GM04504 (cell line): ENCODE results near the gene DUSP10.
A peak's percentile ranks its signal among the peaks of the same experiment; 100 is the strongest.

Experiments
- DNase-seq: peaks from one replicate; pipeline ENCODE4 v3.0.0-alpha.2; 2012; ENCODE audit warnings: low read depth

The DUSP10 gene

GRCh38 chr1:221732052-221732451 is 9.8 kb downstream of the DUSP10 start:
- no peak for DNase-seq

DNA sequence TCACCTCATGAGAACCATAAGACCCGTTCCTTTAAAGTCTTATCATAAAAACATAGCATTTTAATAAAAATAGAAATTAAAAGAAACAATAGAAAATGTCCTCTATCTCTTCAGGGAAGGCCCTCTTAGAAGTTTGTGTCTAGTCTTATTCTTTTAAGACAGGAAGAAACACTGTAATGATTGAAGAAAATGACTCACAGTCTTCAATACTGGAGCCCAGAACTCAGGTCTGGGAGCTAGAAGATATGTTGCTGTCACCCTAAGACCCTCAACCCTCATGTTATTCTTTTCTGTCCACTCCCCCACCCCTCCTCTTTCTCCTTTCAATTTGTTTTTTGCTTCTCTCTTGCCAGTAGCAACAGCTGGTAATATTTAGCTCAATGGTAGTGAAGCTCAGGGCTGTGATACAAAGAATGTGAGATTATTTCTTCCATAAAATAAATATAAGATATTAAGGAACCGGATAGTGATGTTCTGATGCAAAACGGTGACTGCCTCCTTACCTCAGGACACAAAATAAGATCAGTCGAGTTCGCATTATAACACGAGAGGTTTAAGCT is 12.0 kb downstream of the DUSP10 start:
- no peak for DNase-seq

DNA sequence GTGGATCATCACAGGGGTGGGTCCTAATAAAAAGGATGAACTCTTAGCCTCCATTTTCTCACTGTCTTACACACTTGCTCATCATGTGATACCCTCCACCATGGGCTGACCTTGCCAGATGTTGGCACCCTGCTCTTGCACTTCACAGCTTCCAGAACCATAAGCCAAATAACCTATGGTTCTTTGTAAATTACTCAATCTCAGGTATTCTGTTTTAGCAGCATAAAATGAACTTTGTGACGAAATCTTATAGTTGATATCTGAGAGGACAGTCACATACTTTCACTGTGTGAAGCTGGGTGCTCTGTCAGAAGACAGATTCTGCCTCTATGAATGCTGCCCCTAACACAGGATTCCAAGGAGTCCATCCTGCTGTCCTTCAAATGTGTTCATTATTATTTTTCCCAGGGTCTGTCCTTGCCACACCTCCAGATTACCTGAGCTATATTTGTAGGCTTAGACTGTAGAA is 13.8 kb downstream of the DUSP10 start:
- no peak for DNase-seq

DNA sequence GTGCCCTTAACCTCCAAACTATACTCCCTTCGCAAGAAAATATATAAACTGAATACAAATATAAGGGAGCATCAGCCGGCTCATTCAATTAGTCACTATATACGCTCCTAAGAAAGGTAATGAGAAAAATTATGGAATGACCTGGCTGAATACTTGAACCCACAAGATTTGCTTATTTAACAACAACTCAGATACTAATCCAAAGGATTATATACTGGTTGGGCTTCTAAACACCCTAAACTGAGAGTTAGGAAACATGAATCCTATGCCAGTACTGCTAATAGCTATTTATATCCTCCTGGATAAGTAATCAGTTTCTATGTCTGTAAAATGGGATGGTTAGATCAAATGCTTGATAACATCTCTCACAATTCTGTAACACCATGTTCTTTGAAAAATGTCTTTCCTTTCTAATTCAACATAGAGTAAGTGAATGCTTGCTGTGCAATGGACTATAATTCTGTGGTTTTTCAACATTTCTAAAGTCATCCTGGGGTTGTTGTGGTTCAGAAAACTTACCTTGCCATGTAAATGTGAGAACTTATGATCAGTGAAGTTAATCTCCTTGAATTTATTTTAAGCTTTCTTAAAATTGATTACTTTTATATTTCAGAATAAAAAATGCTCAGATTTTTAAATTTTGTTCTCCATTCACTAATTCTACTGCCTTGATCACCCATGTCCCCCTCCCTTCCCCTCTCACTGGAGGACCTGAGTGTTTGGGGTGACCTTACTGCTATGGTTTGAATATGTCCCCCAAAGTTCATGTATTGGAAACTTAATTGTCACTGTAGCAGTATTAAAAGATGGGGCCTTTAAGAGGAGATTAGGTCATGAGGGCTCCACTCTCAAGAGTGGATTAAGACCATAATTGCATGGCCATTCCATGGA is 14.5 kb downstream of the DUSP10 start:
- no peak for DNase-seq

DNA sequence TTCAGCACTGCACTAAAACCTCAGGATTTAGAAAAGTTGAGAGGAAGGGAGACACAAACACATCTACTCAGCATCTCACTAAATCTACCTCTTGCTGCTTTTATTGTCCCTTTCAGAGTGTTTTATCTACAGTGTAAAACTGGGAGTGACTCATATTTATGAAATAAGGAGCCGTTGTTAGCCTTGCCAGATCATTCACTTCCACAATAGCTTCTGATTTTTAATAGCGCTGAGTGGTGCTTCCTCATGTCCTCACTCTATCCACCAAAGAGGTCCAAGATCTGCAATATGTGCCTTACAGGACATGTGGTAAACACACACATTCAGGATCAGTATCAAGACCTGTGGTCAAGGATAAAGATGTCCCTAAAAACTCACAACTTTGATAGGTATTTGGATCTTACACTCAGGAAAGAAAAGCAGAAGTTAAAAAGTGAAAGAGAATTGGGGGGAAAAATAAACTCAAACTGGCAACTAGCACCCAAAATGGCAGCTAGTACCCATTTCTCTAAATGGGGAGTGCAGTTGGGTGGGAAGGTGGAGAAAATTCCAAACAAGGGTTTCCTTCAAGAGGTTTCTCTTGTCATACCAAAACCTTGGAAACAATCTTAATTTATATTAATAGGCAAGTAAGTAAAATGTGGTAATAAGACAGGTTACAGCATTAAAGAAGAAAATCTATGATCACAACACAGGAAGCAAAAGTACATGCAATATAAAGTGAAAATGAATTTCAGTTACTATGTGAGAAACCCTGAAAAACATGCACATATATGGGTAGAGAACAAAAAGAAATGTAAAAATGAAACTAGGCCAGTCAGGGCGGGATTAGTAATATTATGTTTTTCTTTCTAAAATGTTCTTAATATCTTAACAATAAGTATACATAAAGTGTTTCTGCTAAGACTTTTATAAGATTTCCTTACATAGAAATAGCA is 15.9 kb downstream of the DUSP10 start:
- DNase-seq = no peak

DNA sequence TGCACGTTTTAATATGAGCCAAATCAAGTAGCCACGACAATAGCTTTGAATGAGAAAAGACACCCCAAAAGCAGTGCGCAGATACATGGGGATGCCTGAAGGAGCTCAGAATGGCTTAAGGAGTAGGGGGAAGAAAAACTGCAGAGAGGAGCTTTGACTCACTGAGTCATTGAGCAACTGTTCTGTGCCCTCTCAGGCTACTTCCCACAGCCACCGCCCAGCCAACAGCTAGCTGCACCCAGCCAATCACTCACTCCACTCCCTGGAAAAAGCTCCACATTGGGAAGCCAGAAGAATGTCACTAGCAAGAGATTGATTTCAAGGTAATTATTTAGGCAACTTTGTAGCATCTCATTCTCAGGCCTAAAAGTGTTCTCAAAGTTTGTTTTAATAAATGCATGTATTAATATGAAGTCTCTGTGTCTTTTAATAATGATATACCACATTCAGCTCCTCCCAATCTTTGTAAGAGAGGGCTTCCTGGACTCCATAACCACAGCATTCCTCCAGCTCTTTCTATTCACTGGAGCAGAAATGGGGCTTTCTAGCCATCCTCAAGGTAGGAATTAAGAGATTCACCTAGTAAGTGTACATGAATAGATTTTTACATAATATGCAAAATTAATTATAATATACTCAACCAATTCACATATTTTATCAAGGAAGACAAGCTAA is 16.8 kb downstream of the DUSP10 start:
- no peak for DNase-seq

GRCh38 chr1:221723848-221724236 is 18.0 kb downstream of the DUSP10 start:
- no peak for DNase-seq

DNA sequence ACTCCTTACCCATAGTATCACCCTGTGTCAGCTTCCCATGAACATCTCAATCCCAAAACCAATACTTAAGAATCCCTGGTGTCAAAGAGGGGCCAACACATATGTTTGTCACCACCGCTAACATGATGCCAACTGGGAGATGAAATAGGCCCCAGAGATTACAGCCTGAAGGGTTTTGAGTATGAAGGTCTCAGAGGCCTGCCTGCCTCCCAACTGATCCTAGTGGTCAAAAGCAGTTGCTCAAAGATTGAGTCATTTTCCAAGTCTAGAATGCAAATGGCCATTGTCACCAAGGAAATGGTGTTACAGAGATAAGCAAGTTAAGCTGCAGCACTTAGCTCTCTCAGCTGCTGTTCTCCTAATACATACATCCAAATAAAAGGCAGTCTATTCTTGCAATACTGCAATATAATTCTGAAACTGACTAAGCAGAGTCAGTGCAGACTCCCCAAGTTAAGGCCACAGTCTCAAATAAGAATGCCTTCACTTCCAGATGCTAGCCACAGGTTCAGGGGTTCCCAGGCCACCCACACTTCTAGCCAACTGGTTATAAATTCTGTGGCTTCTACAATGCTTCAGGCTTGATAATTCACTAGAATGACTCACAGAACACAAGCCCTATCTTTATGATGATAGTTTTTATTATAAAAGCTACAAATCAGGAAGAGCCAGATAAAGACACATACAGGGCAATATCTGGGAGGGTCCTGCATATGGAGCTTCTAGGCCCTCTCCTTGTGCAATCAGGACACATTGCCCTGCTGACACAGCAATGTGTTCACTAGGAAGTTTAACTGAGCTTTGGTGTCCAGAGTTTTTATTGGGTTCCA is 18.7 kb downstream of the DUSP10 start:
- no peak for DNase-seq

DNA sequence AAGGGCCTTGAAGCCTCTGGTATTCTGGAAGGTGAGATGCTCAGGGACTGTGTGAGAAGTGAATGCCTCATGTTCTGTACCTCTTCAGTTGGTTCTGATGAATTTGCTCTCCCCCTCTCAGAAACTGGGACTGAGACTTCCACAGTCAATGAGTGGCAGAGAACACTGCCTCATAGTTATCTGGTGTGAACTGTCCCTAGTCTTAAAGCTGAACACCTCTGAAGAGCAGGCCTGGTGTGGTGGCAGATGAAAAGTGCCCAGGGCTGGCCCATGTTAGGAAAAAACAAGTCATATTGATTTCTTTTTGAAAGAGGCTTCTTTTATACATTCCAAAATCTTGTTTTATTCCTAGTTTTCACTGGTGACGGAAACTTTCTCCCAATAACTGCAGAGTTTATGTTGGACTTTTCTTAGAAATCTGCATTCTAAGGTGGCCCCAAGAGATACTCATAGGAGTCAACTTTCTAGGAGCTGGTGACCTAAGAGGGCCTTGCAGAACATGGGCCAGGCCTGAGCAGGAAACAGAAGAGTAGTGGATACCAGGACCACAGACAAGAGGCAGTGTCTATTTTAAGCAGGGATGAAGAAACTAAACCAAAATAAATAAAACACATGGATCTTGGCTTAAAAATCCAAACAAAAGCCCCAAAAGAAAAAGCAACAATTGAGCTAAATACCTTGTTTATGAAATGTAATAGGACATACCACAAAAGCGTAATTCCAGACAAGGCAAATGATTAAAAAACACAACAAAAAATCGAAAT is 19.5 kb downstream of the DUSP10 start:
- DNase-seq = no peak

GRCh38 chr1:221720545-221720944 is 21.3 kb downstream of the DUSP10 start:
- DNase-seq = no peak

- DNase-seq = no peak
Observed at GRCh38 chr1:221719987-221720386, 21.9 kb downstream of the DUSP10 start.

DNA sequence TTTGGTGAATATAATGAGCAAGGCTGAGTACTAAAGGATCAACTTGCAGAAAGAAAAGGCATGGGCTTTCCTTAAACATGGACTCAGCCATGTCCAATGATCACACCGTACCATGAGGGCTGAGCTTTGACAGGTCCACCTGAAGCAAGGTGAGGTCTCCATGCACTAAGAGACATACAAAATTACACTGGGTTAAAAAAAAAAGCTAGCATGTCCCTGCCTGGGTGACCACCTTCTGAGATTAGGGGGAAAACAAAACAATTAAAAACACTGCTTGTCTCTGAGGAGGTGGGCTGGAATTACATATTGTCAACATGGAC is 22.7 kb downstream of the DUSP10 start:
- no peak for DNase-seq

- DNase-seq = peak; percentile 91
Observed at GRCh38 chr1:221718381-221719277, 23.3 kb downstream of the DUSP10 start.

DNA sequence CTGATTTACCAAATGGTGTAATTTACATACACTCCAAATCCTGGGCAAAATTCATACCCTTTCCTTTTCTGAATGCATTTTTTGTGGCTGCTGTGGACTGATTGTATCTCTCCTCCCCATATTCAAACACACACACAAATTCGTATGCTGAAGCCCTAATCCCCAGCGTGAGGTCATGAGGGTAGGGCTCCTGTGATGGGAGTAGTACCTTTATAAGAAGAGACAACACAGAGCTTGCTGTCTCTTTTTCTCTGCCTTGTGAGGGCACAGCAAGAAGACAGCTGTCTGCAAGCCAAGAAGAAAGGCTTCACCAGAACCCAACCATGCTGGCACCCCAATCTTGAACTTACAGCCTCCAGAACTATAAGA is 24.4 kb downstream of the DUSP10 start:
- no peak for DNase-seq

DNA sequence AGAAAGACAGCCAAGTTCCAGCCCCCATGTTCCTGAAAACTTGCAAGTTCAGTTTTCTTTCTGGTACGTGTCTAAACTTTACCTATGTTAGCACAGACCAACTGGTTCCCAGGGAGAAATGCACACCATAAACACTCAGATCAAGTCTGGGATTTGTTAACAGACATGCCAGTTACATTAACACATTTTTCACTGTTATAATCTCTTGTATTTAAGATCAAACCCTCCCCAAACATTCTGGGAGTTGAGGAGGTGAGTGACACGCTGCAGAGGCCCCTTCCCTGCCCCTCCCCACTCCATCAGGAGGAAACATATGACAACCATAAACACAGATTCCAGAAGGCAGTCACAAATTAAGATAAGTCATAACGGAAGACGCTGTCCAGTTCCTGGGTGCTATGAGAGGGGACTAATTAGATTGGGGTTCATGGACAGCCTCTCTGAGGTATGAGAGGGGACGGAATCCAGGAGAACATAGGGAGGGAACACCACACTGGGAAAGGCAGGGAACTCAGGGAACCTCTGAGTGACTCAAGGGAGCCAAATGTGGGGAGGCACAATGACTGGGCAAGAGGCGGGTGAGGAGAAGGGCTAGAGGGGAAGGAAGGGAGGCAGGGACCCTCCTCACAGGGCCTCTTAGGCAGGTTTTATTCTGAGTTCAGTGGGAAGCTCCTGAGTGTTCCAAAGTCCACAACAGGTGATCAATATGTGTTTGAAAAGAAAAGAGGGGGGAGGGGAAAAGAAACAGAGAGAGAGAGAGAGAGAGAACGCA is 25.0 kb downstream of the DUSP10 start:
- no peak for DNase-seq

DNA sequence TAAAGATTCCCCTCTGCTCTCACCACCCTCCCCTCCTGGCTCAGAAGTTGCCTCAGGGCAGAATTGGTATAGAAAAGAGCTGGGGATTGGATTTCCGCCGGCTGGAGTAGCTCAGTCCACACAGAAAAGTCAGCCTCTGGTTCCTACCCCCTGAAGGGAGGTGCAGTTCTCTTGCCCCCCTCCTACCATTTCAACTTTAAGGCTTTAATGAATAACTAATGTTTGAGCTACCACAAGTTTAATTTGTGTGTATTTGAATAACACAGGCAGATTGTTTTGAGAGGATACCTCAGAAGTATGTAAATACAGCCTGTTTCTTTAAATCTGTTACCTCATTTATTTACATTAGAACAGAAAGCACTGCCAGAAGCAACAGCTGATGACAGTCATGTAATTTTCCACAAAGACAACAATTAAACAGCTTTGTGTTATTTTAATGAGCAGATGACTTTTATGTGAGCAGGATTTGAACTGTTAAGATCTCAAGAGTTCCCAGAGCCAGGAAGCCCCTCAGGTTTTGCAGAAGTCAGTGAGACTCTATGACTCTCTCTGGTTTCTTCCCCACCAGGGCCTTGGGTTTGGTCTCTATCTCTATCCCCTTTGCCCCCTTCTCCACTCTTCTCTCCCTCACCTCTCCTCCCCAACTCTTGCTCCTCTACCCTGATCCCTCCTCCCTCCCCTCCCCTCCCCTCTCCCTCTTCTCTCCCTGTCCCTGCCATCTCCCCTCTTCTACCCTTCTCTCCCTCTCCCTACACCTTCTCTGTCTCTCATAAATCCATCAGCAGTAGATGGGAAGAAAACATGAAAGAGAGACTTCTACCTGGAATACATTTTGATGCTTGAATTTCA is 26.3 kb downstream of the DUSP10 start:
- DNase-seq = no peak

- no peak for DNase-seq
Observed at GRCh38 chr1:221714227-221715152, 27.4 kb downstream of the DUSP10 start.
